Measurements from ENCODE around the gene MAPT.

Gene MAPT

DNA sequence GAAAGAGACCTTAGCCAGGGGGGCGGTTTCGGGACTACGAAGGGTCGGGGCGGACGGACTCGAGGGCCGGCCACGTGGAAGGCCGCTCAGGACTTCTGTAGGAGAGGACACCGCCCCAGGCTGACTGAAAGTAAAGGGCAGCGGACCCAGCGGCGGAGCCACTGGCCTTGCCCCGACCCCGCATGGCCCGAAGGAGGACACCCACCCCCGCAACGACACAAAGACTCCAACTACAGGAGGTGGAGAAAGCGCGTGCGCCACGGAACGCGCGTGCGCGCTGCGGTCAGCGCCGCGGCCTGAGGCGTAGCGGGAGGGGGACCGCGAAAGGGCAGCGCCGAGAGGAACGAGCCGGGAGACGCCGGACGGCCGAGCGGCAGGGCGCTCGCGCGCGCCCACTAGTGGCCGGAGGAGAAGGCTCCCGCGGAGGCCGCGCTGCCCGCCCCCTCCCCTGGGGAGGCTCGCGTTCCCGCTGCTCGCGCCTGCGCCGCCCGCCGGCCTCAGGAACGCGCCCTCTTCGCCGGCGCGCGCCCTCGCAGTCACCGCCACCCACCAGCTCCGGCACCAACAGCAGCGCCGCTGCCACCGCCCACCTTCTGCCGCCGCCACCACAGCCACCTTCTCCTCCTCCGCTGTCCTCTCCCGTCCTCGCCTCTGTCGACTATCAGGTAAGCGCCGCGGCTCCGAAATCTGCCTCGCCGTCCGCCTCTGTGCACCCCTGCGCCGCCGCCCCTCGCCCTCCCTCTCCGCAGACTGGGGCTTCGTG lies at the start of gene MAPT:
TSS of gene MAPT (plus strand) at position 533 of the 763 bp plus-strand sequence. CDS start 67,784 bp downstream, outside the sequence.
- peak; percentile 83 for DNase-seq (ENCODE audit: low read depth)

DNA sequence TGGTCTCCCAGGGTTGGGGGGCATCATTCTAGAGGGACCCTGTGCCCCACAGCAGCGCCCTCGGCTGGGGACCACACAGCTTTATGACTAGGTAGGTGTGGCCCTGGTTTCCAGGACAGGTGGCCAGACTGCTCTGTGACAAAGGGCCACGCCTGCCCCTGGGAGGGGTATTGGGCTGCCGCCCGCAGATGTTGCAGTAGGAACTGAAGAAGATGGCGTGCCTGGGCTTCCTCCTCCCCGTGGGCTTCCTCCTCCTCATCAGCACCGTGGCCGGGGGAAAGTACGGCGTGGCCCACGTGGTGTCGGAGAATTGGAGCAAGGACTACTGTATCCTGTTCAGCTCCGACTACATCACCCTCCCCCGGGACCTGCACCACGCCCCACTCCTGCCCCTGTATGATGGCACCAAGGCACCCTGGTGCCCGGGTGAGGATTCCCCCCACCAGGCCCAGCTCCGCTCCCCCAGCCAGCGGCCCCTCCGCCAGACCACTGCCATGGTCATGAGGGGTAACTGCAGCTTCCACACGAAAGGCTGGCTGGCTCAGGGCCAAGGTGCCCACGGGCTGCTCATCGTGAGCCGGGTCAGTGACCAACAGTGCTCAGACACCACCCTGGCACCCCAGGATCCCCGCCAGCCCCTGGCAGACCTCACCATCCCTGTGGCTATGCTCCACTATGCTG lies 49.5 kb upstream of the MAPT start, which contains the start of gene SPPL2C:
TSS of gene SPPL2C (plus strand) at position 187 of the 681 bp plus-strand sequence. CDS start at position 213, 26 bp downstream.
- no peak for DNase-seq (ENCODE audit: low read depth)

DNA sequence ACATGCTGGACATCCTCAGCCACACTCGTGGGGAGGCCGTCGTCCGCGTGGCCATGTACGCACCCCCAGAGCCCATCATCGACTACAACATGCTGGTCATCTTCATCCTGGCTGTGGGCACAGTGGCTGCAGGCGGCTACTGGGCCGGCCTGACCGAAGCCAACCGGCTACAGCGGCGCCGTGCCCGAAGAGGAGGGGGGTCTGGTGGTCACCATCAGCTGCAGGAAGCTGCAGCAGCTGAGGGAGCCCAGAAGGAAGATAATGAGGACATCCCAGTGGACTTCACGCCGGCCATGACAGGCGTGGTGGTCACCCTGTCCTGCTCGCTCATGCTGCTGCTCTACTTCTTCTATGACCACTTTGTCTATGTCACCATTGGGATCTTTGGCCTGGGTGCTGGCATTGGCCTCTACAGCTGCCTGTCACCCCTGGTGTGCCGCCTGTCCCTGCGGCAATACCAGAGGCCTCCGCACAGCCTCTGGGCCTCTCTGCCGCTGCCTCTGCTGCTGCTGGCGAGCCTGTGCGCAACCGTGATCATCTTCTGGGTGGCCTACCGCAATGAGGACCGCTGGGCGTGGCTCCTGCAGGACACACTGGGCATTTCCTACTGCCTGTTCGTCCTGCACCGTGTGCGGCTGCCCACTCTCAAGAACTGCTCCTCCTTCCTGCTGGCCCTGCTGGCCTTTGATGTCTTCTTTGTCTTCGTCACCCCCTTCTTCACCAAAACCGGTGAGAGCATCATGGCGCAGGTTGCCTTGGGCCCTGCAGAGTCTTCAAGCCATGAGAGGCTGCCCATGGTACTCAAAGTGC lies 48.8 kb upstream of the MAPT start:
- no peak for DNase-seq (ENCODE audit: low read depth)

DNA sequence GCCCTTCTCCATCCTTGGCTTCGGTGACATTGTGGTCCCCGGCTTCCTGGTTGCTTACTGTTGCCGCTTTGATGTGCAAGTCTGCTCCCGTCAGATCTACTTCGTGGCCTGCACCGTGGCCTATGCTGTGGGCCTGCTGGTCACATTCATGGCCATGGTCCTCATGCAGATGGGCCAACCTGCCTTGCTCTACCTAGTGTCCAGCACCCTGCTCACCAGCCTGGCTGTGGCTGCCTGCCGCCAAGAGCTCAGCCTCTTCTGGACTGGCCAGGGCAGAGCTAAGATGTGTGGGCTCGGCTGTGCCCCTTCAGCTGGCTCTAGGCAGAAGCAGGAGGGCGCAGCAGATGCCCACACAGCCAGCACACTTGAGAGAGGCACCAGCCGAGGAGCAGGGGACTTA lies 48.1 kb upstream of the MAPT start:
- no peak for DNase-seq (ENCODE audit: low read depth)

DNA sequence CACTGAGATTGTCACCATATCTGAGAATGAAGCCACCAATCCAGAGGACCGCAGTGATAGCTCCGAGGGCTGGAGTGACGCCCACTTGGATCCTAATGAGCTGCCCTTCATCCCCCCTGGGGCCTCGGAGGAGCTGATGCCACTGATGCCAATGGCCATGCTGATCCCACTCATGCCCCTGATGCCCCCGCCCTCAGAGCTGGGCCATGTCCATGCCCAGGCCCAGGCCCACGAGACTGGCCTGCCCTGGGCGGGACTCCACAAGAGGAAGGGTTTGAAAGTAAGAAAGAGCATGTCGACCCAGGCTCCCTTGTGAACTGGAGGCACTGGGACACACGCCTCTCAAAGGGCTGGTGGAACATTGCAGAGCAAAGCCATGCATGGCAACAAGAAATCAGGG lies 47.7 kb upstream of the MAPT start:
- DNase-seq (ENCODE audit: low read depth): no peak

DNA sequence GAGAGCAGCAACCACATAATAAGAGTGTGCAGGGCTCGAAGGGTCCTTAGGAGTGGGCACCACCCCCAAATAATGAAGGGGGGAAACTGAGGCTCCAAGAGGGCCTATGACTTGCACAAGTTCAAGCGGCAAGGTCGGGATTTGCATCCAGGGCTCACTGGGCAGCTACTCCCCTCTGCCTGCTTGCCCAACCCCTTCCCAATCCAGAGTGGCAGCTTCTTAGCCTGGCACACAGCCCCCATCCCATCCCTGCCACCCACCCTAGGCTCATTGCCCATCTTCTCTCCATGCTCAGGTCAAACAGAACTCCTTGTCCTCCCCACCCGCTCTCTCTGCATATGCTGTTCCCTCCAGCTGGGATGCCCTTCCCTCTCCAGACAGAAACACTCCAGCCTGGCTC lies 47.3 kb upstream of the MAPT start:
- no peak for DNase-seq (ENCODE audit: low read depth)

DNA sequence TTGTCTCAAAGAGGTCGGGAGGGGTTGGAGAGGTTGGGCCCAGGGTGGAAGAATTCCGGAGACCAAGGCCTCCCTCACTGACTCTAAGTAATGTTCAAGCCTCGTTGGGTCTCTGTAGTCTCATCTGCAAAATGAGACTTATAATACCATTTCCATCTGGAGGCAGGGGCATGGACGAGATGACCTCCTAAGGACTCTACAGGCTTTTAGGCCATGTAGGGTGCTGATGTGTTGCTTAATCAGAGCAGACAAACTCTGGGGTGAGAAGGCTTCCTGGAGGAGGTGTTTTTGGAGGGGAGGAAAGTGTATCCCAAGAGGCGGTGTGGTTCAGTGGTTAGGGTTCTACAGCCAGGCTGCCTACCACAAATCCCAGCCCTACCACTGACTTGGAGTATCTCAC lies 46.6 kb upstream of the MAPT start:
- no peak for DNase-seq (ENCODE audit: low read depth)

DNA sequence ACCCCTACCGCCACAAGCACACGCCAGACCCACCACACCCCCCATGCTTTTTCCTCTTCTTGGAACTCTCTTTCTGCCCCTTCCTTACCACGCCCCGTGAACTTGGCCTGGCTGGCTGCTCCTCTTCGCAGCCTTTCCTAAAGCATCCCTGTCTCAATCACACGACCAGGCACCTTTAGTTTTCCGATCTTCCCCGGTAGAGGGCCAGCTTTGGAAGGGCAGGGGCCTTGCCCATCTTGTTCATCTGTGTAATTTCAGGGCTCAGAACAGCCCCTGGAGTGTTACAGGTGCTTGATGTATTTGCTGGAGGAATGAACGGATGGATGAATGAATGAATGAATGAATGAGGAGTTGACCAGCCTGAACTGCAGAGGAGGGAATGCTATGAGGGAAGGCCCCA lies 45.9 kb upstream of the MAPT start:
- DNase-seq (ENCODE audit: low read depth): no peak

DNA sequence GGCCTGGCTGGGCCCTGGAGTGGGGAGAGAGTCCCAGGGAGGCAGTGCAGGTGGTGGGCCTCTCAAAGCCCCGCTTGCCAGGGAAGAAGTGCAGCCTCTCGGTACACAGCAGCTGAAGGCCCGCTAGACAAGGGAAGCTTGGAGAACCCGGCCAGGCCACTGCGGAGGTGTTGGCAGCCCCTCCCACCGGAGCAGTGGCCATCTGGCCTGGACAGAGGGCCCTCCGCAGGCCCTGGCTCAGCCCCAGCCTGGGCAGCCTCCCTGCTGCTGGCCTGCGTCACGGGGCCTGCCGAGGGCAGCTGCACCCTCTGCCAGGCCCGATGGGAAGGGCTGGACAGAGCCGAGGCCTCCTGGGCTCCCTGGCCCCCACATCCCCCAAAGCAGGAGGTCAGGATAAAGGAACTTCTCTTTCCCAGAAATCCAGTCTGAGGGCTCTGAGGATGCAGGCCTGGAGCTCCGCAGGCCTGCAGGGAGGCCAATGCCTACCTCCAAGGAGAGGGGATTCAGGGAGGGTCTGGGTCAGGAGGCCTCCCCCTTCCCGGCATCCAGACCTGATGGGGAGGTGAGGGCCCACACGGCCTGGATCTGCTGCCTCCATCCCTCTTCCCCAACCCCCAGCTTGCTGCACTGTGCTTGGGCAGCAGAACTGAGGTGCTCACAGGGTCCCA lies 45.4 kb upstream of the MAPT start:
- no peak for DNase-seq (ENCODE audit: low read depth)

DNA sequence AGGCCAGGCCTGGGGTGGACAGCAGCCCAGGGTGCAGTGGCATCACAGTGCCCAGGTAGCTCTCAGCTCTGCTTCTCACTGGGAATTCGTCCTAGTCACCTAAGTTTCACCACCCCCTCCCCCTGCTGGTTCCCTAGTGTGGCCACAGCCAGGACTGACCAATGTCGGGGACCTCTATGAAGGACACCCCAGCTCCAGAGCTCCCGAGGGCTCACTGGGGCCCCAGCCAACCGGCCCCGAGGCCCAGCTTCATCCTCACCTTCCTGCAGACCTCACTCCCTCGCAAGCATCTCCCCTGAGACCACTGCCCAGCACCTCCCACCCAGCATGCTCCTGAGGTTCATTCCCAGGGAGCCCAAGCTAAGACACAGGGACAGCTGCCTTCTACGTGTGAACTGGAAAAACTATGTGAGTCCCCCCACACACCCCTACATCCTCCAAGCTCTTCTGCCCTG lies 44.8 kb upstream of the MAPT start:
- DNase-seq (ENCODE audit: low read depth): no peak

DNA sequence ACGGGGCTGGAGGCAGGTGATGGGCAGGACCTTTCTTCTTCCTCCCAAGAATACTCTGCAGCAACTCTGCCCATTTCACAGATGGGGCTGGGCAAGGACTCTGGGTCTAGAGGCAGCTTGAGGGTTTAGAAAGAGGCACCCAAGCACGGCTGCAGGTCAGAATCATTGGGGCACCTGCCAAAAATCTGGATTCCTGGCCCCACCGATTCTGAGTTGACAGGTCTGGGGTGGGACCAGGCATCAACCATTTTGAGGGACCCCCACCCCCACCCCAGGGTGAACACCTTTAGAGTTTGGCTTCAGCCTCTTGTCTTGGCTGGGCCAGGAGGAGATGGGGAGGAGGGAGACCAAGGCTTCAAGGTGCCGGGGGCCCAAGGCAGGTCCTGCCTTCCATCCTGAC lies 44.3 kb upstream of the MAPT start:
- no peak for DNase-seq (ENCODE audit: low read depth)

DNA sequence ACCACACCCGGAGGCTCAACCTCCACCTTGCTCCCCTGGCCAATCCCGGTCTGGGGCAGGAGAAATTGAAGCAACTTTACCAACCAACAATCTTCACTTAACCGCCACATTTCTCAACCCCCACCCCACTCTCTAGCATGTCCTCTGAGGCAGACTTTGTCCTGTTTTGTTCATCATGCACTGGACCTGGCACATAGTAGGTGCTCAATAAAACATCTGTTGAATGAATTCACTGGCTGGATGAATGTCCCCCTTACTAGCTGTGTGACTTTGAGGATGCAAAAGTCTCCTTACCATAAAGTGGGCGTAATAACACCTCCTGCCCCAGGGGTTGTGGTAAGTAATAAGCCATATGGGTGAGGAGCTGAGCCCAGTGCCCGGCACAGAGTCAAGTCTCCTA lies 43.9 kb upstream of the MAPT start:
- no peak for DNase-seq (ENCODE audit: low read depth)

DNA sequence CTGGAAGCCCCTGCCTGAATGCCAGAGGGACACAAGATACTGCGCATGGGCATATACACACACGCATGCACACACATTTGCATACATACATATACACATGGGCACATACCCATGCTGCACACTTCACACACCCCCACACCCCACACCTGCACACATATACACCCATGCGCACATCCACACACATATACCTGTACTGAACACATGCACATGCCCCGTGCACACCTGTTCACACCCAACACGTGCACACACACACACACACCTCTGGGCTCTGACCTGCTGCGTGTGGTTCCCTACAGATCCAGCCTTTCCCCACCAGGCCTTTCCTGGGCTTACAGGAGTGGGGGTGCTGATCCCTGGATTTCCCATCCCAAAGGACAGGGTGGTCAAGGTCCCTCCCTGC lies 43.3 kb upstream of the MAPT start:
- no peak for DNase-seq (ENCODE audit: low read depth)

DNA sequence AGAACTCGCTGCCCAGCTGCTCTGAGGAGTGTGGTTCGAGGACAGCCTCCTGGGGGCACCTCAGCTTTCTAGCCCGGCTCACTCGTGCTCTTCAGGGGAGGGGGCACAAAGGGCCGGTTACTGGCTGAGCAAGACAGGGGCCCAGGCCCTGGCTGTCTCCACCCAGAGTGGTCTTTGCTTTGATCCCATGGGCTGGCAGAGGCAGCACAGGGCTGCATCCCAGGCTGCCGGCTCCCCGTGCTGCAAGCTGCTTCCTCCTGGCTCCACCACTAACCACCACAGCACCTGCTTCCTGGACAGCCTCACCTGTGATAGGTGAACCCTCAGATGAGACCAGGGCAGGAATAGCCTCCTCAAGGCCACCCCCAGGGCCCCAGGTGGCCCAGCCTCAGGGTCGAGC lies 42.9 kb upstream of the MAPT start:
- DNase-seq (ENCODE audit: low read depth): no peak

DNA sequence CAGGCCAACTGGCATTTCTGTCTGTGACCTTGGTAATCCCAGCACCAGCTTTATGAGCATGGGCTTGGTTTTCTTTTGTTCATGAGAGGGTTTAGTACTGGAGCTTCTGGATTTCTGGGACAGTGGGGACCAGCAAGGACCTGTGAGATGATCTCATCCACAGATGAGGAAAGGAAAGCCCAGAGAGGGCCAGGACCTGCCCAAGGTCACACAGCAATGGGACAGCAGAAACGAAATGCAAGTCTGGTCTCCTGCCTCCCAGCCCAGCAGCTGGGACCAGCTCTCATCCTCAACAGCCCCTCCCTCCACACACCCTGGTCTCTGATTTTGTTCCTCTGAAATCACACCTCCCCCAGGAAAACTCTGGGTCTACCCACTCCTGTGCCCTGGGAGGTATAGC lies 42.5 kb upstream of the MAPT start:
- DNase-seq (ENCODE audit: low read depth): no peak

DNA sequence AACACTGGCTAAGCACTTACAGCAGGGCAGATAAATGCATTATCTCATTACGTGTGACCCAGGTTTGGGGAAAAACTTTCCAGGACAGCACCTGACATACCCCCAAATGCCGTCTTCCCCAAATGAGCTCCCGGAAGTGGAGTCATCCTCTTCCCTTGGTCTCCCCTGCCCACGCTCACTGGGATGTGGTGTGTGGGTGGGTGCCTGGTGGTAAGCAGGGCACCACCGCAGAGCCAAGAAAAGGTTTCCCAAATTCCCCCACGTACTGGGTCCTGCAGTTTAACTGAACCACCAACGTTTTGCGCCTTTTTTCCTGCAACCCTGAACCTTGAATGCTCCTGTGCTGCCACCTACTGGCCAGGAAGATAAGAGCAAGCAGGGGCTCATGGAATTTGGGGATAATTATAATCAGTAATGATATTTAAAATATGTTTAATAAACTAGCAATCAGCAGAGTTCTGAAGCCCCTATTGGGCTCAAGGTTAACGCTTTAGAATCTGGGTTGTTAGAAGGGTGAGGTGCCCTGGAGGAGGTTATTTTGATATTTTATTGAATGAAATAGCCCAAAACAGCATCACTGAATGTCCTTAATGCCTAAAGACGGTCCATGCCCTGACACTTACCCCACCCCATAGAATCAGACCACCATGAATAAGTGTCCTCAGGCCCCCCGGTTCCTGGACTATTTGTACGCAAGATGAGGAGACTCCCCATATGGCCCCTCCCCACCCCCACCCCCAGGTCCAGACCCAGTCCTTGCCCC lies 41.6 kb upstream of the MAPT start:
- DNase-seq (ENCODE audit: low read depth): peak; percentile 43

DNA sequence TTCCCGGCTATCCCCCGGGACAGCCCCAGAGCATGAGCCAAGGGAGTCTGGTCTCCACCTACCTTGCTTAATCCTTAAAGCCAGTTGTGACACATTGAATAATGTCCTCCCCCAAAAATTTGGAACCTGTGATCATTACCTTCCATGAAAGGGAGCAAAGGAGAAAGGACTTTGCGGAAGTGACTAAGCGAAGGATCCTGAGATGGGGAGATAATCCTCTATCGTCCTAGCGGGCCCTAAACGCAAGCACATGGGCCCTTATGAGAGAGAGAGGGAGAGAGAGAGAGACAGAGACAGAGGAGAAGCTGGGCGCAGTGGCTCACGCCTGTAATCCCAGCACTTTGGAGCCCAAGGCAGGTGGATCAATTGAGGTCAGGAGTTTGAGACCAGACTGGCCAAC lies 40.1 kb upstream of the MAPT start:
- DNase-seq (ENCODE audit: low read depth): no peak

DNA sequence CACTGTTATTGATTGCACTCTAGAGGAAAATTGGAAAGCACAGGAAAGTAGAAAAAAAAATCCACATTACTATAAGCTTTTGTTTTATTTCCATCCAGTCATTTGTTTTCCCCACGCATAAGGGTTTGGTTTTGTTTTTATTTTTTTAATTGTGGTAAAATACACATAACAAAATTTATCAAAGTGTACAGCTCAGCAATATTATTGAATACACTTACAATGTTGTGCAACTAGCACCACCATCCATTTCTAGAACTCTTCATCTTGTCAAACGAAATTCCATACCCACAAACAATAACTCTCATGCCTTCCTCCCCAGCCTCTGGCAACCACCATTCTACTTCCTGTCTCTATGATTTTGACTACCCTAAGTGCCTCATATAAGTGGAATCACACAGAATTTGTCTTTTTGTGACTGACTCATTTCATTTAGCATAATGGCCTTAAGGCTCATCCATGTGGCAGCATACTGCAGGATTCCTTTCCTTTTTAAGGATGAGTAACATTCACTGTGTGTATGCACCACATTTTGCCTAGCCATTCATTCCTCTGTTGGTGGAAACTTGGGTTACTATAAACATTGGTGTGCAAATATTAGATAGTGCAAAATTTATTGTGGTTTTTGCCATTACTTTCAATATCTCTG lies 38.5 kb upstream of the MAPT start:
- DNase-seq (ENCODE audit: low read depth): no peak

DNA sequence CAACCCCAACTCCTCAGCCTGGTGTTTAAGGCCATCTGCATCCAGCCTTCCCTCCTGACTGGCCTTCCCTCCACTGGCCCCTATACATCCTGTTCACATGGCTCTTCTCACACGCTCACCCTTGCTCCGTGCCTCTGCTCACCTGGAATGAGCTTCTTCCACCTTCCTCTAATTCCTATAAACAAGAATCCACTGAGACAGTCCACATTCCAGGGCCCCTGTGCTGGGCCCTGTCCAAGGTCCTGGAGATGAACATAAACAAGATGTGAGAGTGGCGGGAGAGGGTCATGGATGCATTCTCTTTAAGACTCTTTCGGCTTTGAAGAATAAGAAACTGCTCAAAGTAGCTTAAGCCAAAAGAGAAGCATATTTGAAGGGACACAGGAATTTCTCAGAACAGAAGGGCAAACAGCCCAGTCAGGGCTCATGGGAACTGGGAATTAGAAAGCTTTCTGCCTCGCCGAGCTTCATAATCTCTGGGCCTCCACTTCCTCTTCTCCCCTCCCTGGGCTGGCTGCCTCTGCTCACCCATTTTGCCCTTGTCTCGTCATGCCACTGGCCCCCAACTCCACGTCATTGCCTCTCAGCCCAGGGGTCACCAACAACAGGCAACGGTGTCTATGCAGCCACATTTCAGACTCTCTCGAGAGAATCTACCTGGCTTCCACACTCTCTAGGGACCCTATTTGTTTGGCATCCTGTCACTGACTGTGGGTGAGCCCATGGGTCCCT lies 36.2 kb upstream of the MAPT start:
- no peak for DNase-seq (ENCODE audit: low read depth)

DNA sequence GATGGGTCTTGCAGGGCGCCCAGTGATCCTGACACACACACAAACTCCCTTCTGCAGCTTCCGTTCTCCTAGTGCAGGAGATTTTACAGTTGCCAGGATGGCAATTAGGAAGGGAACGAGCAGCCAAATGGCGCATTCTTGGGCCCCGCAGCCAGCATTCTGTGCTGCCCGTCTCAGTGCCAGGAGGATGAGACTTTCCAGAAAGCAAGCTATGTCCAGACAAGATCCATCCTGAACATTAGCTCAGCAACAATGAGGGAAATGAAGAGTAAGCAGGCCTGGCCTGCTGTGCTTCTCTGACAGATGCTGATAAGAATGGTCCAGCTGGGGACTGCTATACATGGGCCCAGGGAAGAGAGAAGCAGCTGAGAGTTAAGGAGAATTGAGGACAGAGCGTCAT lies 33.2 kb upstream of the MAPT start:
- no peak for DNase-seq (ENCODE audit: low read depth)

Measured in activated T-cell treated with anti-CD3 and anti-CD28 coated beads for 48 hours (primary cell).